HEK293T (cell line): ENCODE measurements around the gene LSG1.

ENCODE experiments used
- CTCF ChIA-PET: fragments of 350-600 bp; formaldehyde crosslinking; extraction: SDS; loops from one replicate; lab custom pipeline; 2021; ENCODE audit warnings: antibody characterized with exemption, inconsistent platforms; lab: Yijun Ruan, JAX
- POLR2A ChIA-PET: fragments of 350-600 bp; formaldehyde crosslinking; extraction: SDS; loops from one replicate; lab custom pipeline; 2020; ENCODE audit warnings: antibody characterized with exemption, inconsistent platforms; lab: Yijun Ruan, JAX
- DNase-seq: peaks from one replicate; pipeline ENCODE4 v3.0.0; 2012; ENCODE audit warnings: mixed read lengths; ENCODE audit errors: extremely low spot score
- ARNT ChIP-seq: fragments of 450-650 bp; IDR thresholded peaks from 2 replicates; pipeline ENCODE4 v1.6.1; 2017; ENCODE audit warnings: mild to moderate bottlenecking
- BHLHE40 ChIP-seq: fragments of 450-650 bp; IDR thresholded peaks from 2 replicates; pipeline ENCODE4 v1.6.1; 2016; ENCODE audit warnings: mild to moderate bottlenecking, moderate library complexity, borderline replicate concordance
- CTBP1 ChIP-seq: fragments of 450-650 bp; IDR thresholded peaks from 2 replicates; pipeline ENCODE4 v1.6.1; 2016; ENCODE audit warnings: borderline replicate concordance
- ELF4 ChIP-seq: fragments of 450-650 bp; IDR thresholded peaks from 2 replicates; pipeline ENCODE4 v1.6.1; 2017; ENCODE audit warnings: antibody characterized with exemption
- FOXA1 ChIP-seq: fragments of 450-650 bp; IDR thresholded peaks from 2 replicates; pipeline ENCODE4 v1.6.1; 2016; ENCODE audit warnings: mild to moderate bottlenecking
- FOXK2 ChIP-seq: fragments of 450-650 bp; IDR thresholded peaks from 2 replicates; pipeline ENCODE4 v1.6.1; 2016; ENCODE audit warnings: mild to moderate bottlenecking
- FOXM1 ChIP-seq: fragments of 450-650 bp; IDR thresholded peaks from 2 replicates; pipeline ENCODE4 v1.6.1; 2017; ENCODE audit warnings: mild to moderate bottlenecking, borderline replicate concordance
- HDGF ChIP-seq: fragments of 450-650 bp; IDR thresholded peaks from 2 replicates; pipeline ENCODE4 v1.6.1; 2017; ENCODE audit warnings: antibody characterized with exemption, borderline replicate concordance
- L3MBTL2 ChIP-seq: fragments of 450-650 bp; conservative IDR thresholded peaks from 2 replicates; pipeline ENCODE4 v1.6.1; 2016; ENCODE audit warnings: mild to moderate bottlenecking
- LEF1 ChIP-seq: fragments of 450-650 bp; IDR thresholded peaks from 2 replicates; pipeline ENCODE4 v1.6.1; 2017; ENCODE audit warnings: mild to moderate bottlenecking, borderline replicate concordance
- NFRKB ChIP-seq: fragments of 450-650 bp; IDR thresholded peaks from 2 replicates; pipeline ENCODE4 v1.6.1; 2016; ENCODE audit warnings: mild to moderate bottlenecking, moderate library complexity
- PKNOX1 ChIP-seq: fragments of 450-650 bp; IDR thresholded peaks from 2 replicates; pipeline ENCODE4 v1.6.1; 2016
- SP1 ChIP-seq: fragments of 450-650 bp; IDR thresholded peaks from 2 replicates; pipeline ENCODE4 v1.6.1; 2017
- SUZ12 ChIP-seq: fragments of 450-650 bp; IDR thresholded peaks from 2 replicates; pipeline ENCODE4 v1.6.1; 2016; ENCODE audit warnings: mild to moderate bottlenecking
- TARDBP ChIP-seq: fragments of 450-650 bp; IDR thresholded peaks from 2 replicates; pipeline ENCODE4 v1.6.1; 2016
- ZNF384 ChIP-seq: fragments of 450-650 bp; IDR thresholded peaks from 2 replicates; pipeline ENCODE4 v1.6.1; 2016

Gene LSG1

GRCh38 chr3:194654443-194654842 lies 17.5 kb downstream of the LSG1 start:
- ChIA-PET POLR2A (no interaction called here), CTCF (no interaction called here)
- DNase-seq: no peak
- TF ChIP-seq SP1 (no peak), CTBP1 (no peak), FOXK2 (no peak), SUZ12 (no peak)

DNA sequence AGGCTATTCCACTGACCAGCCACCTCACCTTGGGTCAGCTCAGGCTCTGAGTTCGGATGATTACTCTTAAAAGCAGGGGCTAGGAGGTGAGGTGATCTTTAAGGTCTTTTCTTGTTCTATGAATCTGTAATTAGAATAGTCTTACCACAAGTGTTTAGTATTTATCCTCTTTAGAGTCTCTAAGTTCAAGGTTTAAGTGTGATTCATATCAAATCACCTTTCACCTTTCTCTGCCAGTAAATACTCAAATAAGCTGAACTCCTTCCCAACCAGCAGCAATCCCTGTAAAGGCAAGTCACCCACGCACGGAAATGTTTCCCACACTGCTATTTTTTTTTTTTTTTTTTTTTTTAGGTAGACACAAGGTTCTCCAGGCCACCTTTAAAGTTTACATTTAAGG lies 24.2 kb downstream of the LSG1 start:
- TF ChIP-seq FOXM1 (no peak), ZNF384 (no peak), SP1 (no peak), HDGF (no peak), ARNT (no peak), FOXA1 (no peak), BHLHE40 (no peak), NFRKB (no peak), SUZ12 (no peak), CTBP1 (no peak), L3MBTL2 (no peak), FOXK2 (no peak), ELF4 (no peak), PKNOX1 (no peak), TARDBP (no peak), LEF1 (no peak)
- POLR2A ChIA-PET: no interaction called here
- CTCF ChIA-PET: interaction anchor here (0.7 kb wide), 1 partner anchor 578 kb away, joined by 3 read pairs; no protein-coding TSS in a partner anchor

DNA sequence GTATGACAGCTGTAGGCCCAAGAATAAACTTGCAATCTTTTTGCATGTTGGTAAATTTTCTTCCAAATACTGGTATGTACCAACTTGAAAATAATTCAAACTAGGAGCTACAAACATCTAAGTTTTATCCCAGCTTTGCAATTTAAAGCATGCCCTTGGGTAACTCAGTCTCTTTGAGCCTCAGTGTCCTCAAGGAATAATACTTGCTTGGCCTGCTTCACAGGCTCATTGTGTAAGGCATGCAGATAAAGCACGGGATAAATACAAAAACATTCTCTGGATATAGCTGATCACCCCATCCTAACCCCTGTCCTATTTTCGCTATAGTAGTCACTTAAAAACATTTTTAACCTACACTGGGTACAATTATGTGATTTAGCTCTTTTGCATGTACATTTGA lies 29.2 kb downstream of the LSG1 start:
- no peak for DNase-seq
- POLR2A ChIA-PET: interaction anchor here (0.7 kb wide), 1 partner anchor 9 kb away, joined by 3 read pairs; no protein-coding TSS in a partner anchor
- TF ChIP-seq PKNOX1 (no peak), FOXK2 (no peak), L3MBTL2 (no peak), BHLHE40 (no peak), SUZ12 (no peak), HDGF (no peak), CTBP1 (no peak), NFRKB (no peak), LEF1 (no peak), FOXA1 (no peak), SP1 (no peak), TARDBP (no peak), ZNF384 (no peak), ARNT (no peak)
- CTCF ChIA-PET: no interaction called here

More for the DNA sequence above, 24.2 kb downstream of the LSG1 start:
- no peak for DNase-seq

GRCh38 chr3:194640829-194641228 lies 31.2 kb downstream of the LSG1 start:
- CTCF ChIA-PET: interaction anchor here (0.6 kb wide), 2 partner anchors 36 to 399 kb away, joined by 3 read pairs; no protein-coding TSS in a partner anchor
- TF ChIP-seq LEF1 (no peak), CTBP1 (no peak), SUZ12 (no peak), ZNF384 (no peak), ELF4 (no peak), SP1 (no peak), FOXM1 (no peak), L3MBTL2 (no peak), HDGF (no peak), NFRKB (no peak), FOXA1 (no peak), TARDBP (no peak), BHLHE40 (no peak), PKNOX1 (no peak), FOXK2 (no peak)
- DNase-seq: no peak
- POLR2A ChIA-PET: no interaction called here

DNA sequence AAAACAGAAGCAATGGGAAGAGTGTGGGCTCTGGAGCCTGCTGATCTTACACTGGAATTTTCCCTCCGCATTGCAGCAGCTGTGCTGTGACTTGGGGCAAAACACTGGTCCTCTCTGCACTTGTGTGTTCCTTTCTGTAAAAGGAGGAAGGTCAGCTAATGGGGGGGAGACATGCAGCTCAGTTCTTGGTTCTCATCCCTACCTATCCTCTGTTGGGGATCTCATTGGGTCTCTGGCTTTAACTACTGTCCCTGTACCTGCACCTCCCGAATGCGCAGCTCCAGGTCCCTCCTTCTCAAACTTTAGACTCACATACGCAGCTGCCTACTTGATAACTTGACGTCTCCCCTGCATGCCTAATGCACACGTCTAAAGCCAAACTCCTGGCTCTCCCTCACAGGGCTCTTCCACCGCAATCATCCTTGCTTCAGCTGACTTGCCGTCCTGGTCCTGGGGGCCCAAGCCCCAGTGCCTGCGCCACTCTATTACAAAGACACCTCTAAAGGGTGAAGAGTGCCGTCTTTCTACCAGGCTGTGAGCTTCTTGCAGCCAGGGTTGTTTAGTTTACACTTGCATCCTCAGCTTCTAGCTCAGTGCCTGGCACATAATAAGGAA lies 32.9 kb downstream of the LSG1 start:
- ChIA-PET CTCF (interaction anchor here (0.6 kb wide), 1 partner anchor 292 kb away, joined by 3 read pairs; no protein-coding TSS in a partner anchor), POLR2A (no interaction called here)
- TF ChIP-seq FOXK2: no peak
- TF ChIP-seq SP1: no peak
- TF ChIP-seq TARDBP: no peak
- no peak for TF ChIP-seq CTBP1
- no peak for TF ChIP-seq ELF4
- no peak for TF ChIP-seq ARNT
- no peak for TF ChIP-seq ZNF384
- TF ChIP-seq FOXA1: no peak
- no peak for TF ChIP-seq PKNOX1
- TF ChIP-seq SUZ12: no peak
- no peak for TF ChIP-seq FOXM1
- no peak for TF ChIP-seq HDGF
- TF ChIP-seq BHLHE40: no peak
- TF ChIP-seq NFRKB: no peak
- TF ChIP-seq LEF1: no peak
- TF ChIP-seq L3MBTL2: no peak
- no peak for DNase-seq
